DMS 273 (cell line): ENCODE measurements around the gene COQ6.
"Not testable (repeated sequence)": the region's sequence is repeated elsewhere in the genome, so short reads cannot be mapped to it uniquely, and the experiment has no call there.

ENCODE experiments used
- DNase-seq: peaks from one replicate; lab custom pipeline; 2025; ENCODE audit not compliant: unreplicated experiment; lab: John Stamatoyannopoulos, UW

The COQ6 gene

GRCh38 chr14:73977896-73978295 lies 27.8 kb downstream of the COQ6 start:
- no peak for DNase-seq

DNA sequence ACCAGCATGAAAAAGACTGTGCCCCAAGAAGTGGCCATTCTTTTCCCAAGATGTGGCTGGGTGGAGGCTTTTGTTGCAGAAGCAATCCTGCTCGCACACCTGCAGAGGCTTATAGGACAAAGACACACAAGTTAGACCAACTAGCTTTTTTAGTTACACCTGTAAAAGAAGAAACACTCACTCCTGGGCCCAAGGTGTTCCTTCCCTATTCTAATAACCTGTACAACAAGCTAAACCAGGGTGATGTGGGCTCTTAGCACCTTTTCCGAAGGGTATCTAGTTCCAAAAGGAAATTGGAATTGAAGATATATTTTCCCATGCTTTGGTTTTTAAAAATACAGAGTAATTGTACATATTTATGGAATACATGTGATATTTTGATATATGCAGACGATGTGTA lies 38.0 kb downstream of the COQ6 start:
- DNase-seq = no peak

GRCh38 chr14:73988656-73989055 lies 38.6 kb downstream of the COQ6 start:
- not testable (repeated sequence) for DNase-seq

GRCh38 chr14:73991092-73991491 lies 41.0 kb downstream of the COQ6 start:
- no peak for DNase-seq

DNA sequence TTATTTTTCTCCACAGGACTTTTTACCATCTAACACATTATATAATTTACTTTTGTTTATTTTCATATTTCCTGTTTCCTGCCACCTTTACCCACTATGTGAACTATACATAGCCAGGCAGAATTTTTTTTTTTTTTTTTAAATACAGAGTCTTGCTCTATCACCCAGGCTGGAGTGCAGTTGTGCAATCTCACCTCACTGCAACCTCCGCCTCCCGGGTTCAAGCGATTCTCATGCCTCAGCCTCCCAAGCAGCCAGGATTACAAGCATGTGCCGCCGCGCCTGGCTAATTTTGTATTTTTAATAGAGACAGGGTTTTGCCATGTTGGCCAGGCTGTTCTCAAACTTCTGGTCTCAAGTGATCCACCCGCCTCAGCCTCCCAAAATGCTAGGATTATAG lies 44.8 kb downstream of the COQ6 start:
- DNase-seq = not testable (repeated sequence)

- DNase-seq = no peak
These were observed 45.9 kb downstream of the COQ6 start for GRCh38 chr14:73995977-73996378.

DNA sequence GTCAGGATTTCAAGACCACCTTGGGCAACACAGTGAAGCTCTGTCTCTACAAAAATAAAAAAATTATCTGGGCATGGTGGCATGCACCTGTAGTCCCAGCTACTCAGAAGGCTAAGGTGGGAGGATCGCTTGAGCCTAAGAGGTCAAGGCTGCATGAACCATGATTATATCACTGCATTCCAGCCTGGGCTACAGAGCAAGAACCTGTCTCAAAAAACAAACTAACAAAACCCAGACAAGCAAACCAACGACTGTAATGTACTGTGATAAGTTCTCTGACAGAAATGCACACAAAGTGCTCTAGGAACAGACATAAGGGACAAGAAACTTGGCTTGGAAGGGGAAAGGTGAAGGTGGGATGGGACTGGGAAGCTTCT lies 46.6 kb downstream of the COQ6 start:
- DNase-seq = no peak

DNA sequence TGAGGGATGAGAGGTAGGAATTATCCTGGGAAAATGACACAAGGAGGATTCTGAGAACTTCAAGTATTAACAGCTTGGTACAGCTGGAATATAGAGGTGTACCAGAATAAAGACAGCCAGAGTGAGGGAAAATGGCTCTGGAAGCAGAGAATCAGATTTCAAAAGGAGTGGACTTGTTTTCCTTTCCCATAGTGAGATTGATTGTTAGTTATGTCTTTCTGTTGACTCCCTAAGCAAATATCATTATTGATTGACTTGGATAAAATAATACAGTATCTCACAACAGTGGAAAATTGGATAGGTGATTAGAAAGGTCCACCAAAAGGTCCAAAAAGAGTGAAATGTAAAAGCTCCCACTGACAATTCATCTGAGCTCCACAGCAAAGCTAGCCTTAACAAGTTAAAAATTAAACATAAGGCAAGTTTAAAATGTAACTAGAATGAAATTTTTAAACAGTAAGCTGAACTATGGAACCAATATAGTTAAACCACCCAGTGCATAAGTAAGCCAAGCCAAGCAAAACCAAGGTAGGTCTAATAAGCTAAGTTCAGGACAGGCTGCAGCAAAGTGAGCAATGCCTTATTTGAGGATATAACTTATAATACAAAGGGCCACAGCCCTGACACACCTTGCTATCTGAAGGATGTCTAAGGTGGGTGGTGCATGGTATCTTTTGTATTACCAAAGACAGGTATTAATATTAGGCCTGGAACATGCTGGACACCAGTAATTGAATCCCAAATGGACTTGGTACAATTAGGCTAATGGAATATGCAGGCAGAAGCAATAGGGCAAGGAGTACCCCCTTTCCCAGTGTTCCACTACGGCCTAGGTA lies 47.2 kb downstream of the COQ6 start:
- no peak for DNase-seq

DNA sequence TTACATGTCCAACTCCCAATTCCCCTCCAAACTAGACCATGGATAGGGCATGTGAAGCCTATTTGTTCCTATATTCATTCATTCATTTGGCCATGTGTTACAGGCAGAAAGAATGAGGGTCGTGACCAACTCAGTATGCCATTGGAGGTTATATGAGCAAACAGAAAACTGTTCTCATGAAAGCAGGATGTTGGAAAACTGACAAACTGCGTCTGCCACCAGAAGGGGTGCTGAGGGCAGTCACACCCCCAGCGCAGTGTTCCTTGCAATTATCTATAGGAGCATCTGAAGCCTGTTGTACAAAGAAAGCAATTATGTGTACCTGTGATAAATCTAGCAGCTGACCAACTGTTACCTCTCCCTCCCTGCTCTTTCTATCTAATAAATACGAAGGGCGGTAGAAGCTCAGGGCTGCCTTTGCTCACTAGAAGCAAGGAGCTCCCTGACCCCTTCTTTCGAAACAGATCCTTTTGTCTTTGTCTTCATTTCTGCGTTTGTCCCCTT lies 47.9 kb downstream of the COQ6 start:
- no peak for DNase-seq

DNA sequence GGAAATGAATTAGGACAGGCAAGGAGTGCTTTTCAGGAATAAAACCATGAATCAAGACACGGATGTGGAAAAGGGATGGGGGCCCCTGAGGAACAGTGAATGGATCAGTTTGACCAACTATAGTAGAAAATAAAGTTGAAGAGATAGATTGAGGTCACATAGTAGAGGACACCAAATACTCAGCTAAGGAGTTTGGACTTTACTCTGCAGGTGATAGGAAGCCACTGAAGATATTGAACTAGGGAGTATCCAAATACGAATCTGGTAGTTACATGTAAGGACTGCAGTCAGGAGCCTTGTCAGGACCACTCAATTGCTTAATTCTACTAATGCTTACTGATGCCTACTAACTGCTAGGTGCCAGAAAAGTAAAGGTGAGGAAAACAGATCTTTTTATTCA lies 48.6 kb downstream of the COQ6 start:
- DNase-seq = no peak

- not testable (repeated sequence) for DNase-seq
These were observed 55.6 kb downstream of the COQ6 start for GRCh38 chr14:74005664-74006063.

GRCh38 chr14:74008843-74009499 lies 58.9 kb downstream of the COQ6 start:
- DNase-seq = no peak
